Calu3 (cell line): ENCODE measurements around the gene ATP5F1D. TPM values are rescaled to one million over a fixed set of nuclear protein-coding genes. Genes with fewer than 3 reads are reported as not detected.

Source experiments
- BruUV-seq: library from RNA; stranded (reverse); fragments of 400-500 nt; replicated peaks from 2 replicates; lab custom pipeline; 2021; lab: Mats Ljungman, UMichigan
- CTCF ChIA-PET: fragments of 300-600 bp; sonication (Branson Sonifier 250); formaldehyde crosslinking; loops from one replicate; lab custom pipeline; 2022; ENCODE audit warnings: antibody characterized with exemption; lab: Charles Lee
- DNase-seq: peaks from one replicate; pipeline ENCODE4 v3.0.0; 2022
- H3K27ac Mint-ChIP-seq: one replicate; pipeline ENCODE4 v1.8.0; 2022; ENCODE audit warnings: mixed read lengths; ENCODE audit not compliant: unreplicated experiment
- H3K27me3 Mint-ChIP-seq: one replicate; pipeline ENCODE4 v1.8.0; 2022; ENCODE audit warnings: mixed read lengths; ENCODE audit not compliant: unreplicated experiment
- H3K36me3 Mint-ChIP-seq: one replicate; pipeline ENCODE4 v1.8.0; 2022; ENCODE audit warnings: mild to moderate bottlenecking, moderate library complexity, mixed read lengths; ENCODE audit not compliant: insufficient read depth, unreplicated experiment
- H3K4me1 Mint-ChIP-seq: one replicate; pipeline ENCODE4 v1.8.0; 2022; ENCODE audit warnings: mild to moderate bottlenecking, low read depth, mixed read lengths; ENCODE audit not compliant: unreplicated experiment
- H3K4me3 Mint-ChIP-seq: one replicate; pipeline ENCODE4 v1.8.0; 2022; ENCODE audit warnings: mild to moderate bottlenecking, low read depth, moderate library complexity, mixed read lengths; ENCODE audit not compliant: unreplicated experiment
- H3K9me3 Mint-ChIP-seq: one replicate; pipeline ENCODE4 v1.8.0; 2022; ENCODE audit warnings: low read depth, mixed read lengths; ENCODE audit not compliant: unreplicated experiment
- CTCF ChIP-seq: fragments of 200-600 bp; IDR thresholded peaks from one replicate; pipeline ENCODE4 v1.8.0; 2022; ENCODE audit warnings: antibody characterized with exemption; ENCODE audit not compliant: unreplicated experiment
- intact Hi-C: fragments of 100-400 bp; cut with micrococcal nuclease; formaldehyde crosslinking; loops from one replicate; pipeline ENCODE4 v1.10.0; 2022; ENCODE audit not compliant: unreplicated experiment
- total RNA-seq: library from RNA; stranded (reverse); gene quantifications from 2 replicates; pipeline ENCODE4 v1.2.3, GENCODE V29; 2022

Gene ATP5F1D
- total RNA-seq, 1 experiment from 2014 or later, result 91.8 TPM

DNA sequence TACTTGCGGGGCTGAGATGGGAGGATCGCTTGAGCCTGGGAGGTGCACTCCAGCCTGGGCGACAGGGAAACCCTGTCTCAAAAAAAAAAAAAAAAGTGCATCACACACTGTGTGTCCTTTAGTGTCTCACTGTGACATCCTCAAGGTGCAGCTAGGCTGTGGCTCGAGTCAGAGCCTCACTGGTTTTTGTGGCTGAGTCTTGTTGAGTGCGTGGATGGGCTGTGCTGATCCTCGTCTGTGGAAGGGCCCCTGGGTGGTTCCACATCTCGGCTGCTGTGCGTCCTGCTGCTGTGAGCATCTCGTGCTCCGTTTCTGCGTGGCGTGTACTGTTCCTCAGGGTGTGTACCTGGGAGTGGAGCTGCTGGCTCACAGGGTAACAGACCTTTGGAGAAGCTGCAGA is 24.8 kb upstream of the ATP5F1D start:
- CTCF ChIA-PET, result no interaction called here
- BruUV-seq, result no TSS peak
- Mint-ChIP-seq H3K27ac (no peak overlapping the region), H3K27me3 (no peaks in the 10 kb centered on the region), H3K36me3 (peaks cover 15% of the 10 kb centered on the region), H3K4me1 (no peaks in the 10 kb centered on the region), H3K9me3 (no peaks in the 10 kb centered on the region), H3K4me3 (no peak overlapping the region)
- TF ChIP-seq CTCF, result no peak
- intact Hi-C loops, result no loop called here
- DNase-seq, result no peak

GRCh38 chr19:1217366-1217765 is 24.2 kb upstream of the ATP5F1D start:
- CTCF ChIA-PET, result no interaction called here
- intact Hi-C loops, result no loop called here

GRCh38 chr19:1218751-1219567 is 22.6 kb upstream of the ATP5F1D start:
- Mint-ChIP-seq H3K4me3 (no peak overlapping the region), H3K27ac (no peak overlapping the region), H3K27me3 (no peaks in the 10 kb centered on the region), H3K4me1 (no peaks in the 10 kb centered on the region), H3K36me3 (peaks cover 5% of the 10 kb centered on the region), H3K9me3 (no peaks in the 10 kb centered on the region)
- TF ChIP-seq CTCF, result no peak
- intact Hi-C loops, result no loop called here
- BruUV-seq, result no TSS peak
- CTCF ChIA-PET, result no interaction called here
- DNase-seq, result no peak

More at GRCh38 chr19:1217366-1217765, 24.2 kb upstream of the ATP5F1D start:
- no peak overlapping the region for H3K27ac Mint-ChIP-seq
- H3K4me1 Mint-ChIP-seq, result no peaks in the 10 kb centered on the region
- no TSS peak for BruUV-seq
- no peaks in the 10 kb centered on the region for H3K9me3 Mint-ChIP-seq
- H3K36me3 Mint-ChIP-seq, result peaks cover 15% of the 10 kb centered on the region
- no peak for DNase-seq
- H3K4me3 Mint-ChIP-seq, result no peak overlapping the region
- TF ChIP-seq CTCF, result no peak
- no peaks in the 10 kb centered on the region for H3K27me3 Mint-ChIP-seq

GRCh38 chr19:1219786-1220476 is 21.6 kb upstream of the ATP5F1D start:
- H3K9me3 Mint-ChIP-seq, result no peaks in the 10 kb centered on the region
- H3K27ac Mint-ChIP-seq, result no peak overlapping the region
- H3K4me3 Mint-ChIP-seq, result no peak overlapping the region
- CTCF ChIA-PET, result no interaction called here
- BruUV-seq, result no TSS peak
- no peaks in the 10 kb centered on the region for H3K27me3 Mint-ChIP-seq
- no peaks in the 10 kb centered on the region for H3K4me1 Mint-ChIP-seq
- H3K36me3 Mint-ChIP-seq, result no peaks in the 10 kb centered on the region
- TF ChIP-seq CTCF, result no peak
- intact Hi-C loops, result no loop called here
- no peak for DNase-seq
